HG03175 (cell line): ENCODE results near the gene DAPK2.
A peak's percentile ranks its signal among the peaks of the same experiment; 100 is the strongest.
"Not testable (repeated sequence)": the region's sequence is repeated elsewhere in the genome, so short reads cannot be mapped to it uniquely, and the experiment has no call there.

Source experiments
- ATAC-seq: cut with Tn5 transposase; IDR thresholded peaks from one replicate; pipeline ENCODE4 v1.9.1; 2021; ENCODE audit warnings: mild to moderate bottlenecking, moderate library complexity; ENCODE audit not compliant: unreplicated experiment

DAPK2 gene

GRCh38 chr15:64046421-64047153, at the start of gene DAPK2:
TSS of gene DAPK2 (minus strand) at chr15:64046485. CDS start at chr15:64040261, 6,224 bp downstream.
- peak; percentile 67 for ATAC-seq

GRCh38 chr15:64095431-64095794, 49.1 kb upstream of the DAPK2 start:
- ATAC-seq = no peak

GRCh38 chr15:64093627-64094417, 47.5 kb upstream of the DAPK2 start, which contains the start of gene CIAO2A:
TSS of gene CIAO2A (minus strand) at chr15:64093838. CDS start at chr15:64093768, 70 bp downstream.
- ATAC-seq = peak; percentile 65

GRCh38 chr15:64092864-64093626, 46.8 kb upstream of the DAPK2 start:
- peak; percentile 19 for ATAC-seq

GRCh38 chr15:64092075-64092820, 46.0 kb upstream of the DAPK2 start:
- no peak for ATAC-seq

- no peak for ATAC-seq
Measured at GRCh38 chr15:64090527-64090926, 44.2 kb upstream of the DAPK2 start.

GRCh38 chr15:64089543-64090280, 43.4 kb upstream of the DAPK2 start:
- peak; percentile 32 for ATAC-seq

GRCh38 chr15:64082757-64083156, 36.5 kb upstream of the DAPK2 start:
- no peak for ATAC-seq

GRCh38 chr15:64073496-64073895, 27.2 kb upstream of the DAPK2 start:
- not testable (repeated sequence) for ATAC-seq

GRCh38 chr15:64072812-64073211, 26.5 kb upstream of the DAPK2 start:
- no peak for ATAC-seq

GRCh38 chr15:64071931-64072765, 25.9 kb upstream of the DAPK2 start:
- ATAC-seq = no peak

GRCh38 chr15:64070965-64071851, 24.9 kb upstream of the DAPK2 start:
- no peak for ATAC-seq

- ATAC-seq = no peak
Measured at GRCh38 chr15:64070106-64070505, 23.8 kb upstream of the DAPK2 start.

- ATAC-seq = no peak
Measured at GRCh38 chr15:64068133-64068532, 21.8 kb upstream of the DAPK2 start.

- peak; percentile 42 for ATAC-seq
Measured at GRCh38 chr15:64067564-64068030, 21.3 kb upstream of the DAPK2 start.

GRCh38 chr15:64066451-64066850, 20.2 kb upstream of the DAPK2 start:
- no peak for ATAC-seq

- ATAC-seq = no peak
Measured at GRCh38 chr15:64060716-64061115, 14.4 kb upstream of the DAPK2 start.

- ATAC-seq = not testable (repeated sequence)
Measured at GRCh38 chr15:64059104-64059503, 12.8 kb upstream of the DAPK2 start.
